Endometrial microvascular endothelial cells (primary cell): ENCODE data around the gene RFXANK. TPM values are rescaled to one million over a fixed set of nuclear protein-coding genes. Genes with fewer than 3 reads are reported as not detected.
"Not testable (repeated sequence)": the region's sequence is repeated elsewhere in the genome, so short reads cannot be mapped to it uniquely, and the experiment has no call there.

Experiments
- in situ Hi-C: cut with HindIII; loops from 2 replicates; pipeline ENCODE4 v1.10.0; 2017; ENCODE audit warnings: low sequenced_read_pairs, low pct_unique_long_range_greater_than_20kb; ENCODE audit errors: inconsistent ontology term
- total RNA-seq: library from RNA; depleted of rRNA; stranded (reverse); fragments of >200 nt; gene quantifications from one replicate; pipeline ENCODE4 v1.2.3, GENCODE V29; 2015; ENCODE audit errors: inconsistent ontology term

The RFXANK gene
- total RNA-seq, 1 donor from 2014 or later: 72.9 TPM

GRCh38 chr19:19203012-19203856 is 11.2 kb downstream of the RFXANK start, which contains the start of gene NR2C2AP:
Gene NR2C2AP, minus strand, starts transcription at chr19:19203414. Its CDS starts 354 bp downstream, at chr19:19203060.
- in situ Hi-C loops: no loop called here

- in situ Hi-C loops: no loop called here
Observed at GRCh38 chr19:19204181-19204580, 12.1 kb downstream of the RFXANK start.

GRCh38 chr19:19205416-19206410 is 13.7 kb downstream of the RFXANK start:
- in situ Hi-C loops: no loop called here

GRCh38 chr19:19206938-19207337 is 14.9 kb downstream of the RFXANK start:
- in situ Hi-C loops: no loop called here

GRCh38 chr19:19207637-19208572 is 15.8 kb downstream of the RFXANK start:
- in situ Hi-C loops: no loop called here

- in situ Hi-C loops: no loop called here
Observed at GRCh38 chr19:19209372-19209771, 17.3 kb downstream of the RFXANK start.

- in situ Hi-C loops: no loop called here
Observed at GRCh38 chr19:19211499-19212420, 19.7 kb downstream of the RFXANK start, which contains the start of gene NCAN. Gene NCAN, plus strand, starts transcription at chr19:19211958. Its CDS starts 4,996 bp downstream, at chr19:19216954.

- in situ Hi-C loops: no loop called here
Observed at GRCh38 chr19:19212916-19213315, 20.9 kb downstream of the RFXANK start.

GRCh38 chr19:19213426-19214158 is 21.5 kb downstream of the RFXANK start:
- in situ Hi-C loops: no loop called here

GRCh38 chr19:19214159-19214490 is 22.1 kb downstream of the RFXANK start:
- in situ Hi-C loops: no loop called here

GRCh38 chr19:19214892-19215291 is 22.8 kb downstream of the RFXANK start:
- in situ Hi-C loops: no loop called here

GRCh38 chr19:19215792-19216191 is 23.7 kb downstream of the RFXANK start:
- in situ Hi-C loops: no loop called here

- in situ Hi-C loops: no loop called here
Observed at GRCh38 chr19:19217099-19217498, 25.0 kb downstream of the RFXANK start.

- in situ Hi-C loops: no loop called here
Observed at GRCh38 chr19:19218911-19219310, 26.9 kb downstream of the RFXANK start.

GRCh38 chr19:19221000-19221399 is 28.9 kb downstream of the RFXANK start:
- in situ Hi-C loops: not testable (repeated sequence)

GRCh38 chr19:19223060-19223459 is 31.0 kb downstream of the RFXANK start:
- in situ Hi-C loops: no loop called here

GRCh38 chr19:19223636-19224035 is 31.6 kb downstream of the RFXANK start:
- in situ Hi-C loops: no loop called here
